B cell (primary cell): Measurements from ENCODE around the gene IRX4. TPM values are rescaled to one million over a fixed set of nuclear protein-coding genes. Genes with fewer than 3 reads are reported as not detected.

ENCODE experiments used
- ATAC-seq: fragments of 200-7000 bp; cut with Tn5 transposase; one replicate; pipeline ENCODE4 v1.10.0; 2021; ENCODE audit warnings: low read depth, mild to moderate bottlenecking, moderate number of reproducible peaks, moderate library complexity
- CTCF ChIA-PET: fragments of 350-600 bp; sonication (Branson Sonifier 250); formaldehyde crosslinking; loops from one replicate; lab custom pipeline; 2021; ENCODE audit warnings: antibody characterized with exemption, inconsistent platforms; lab: Charles Lee
- POLR2A ChIA-PET: fragments of 350-600 bp; sonication (Branson Sonifier 250); formaldehyde crosslinking; loops from one replicate; lab custom pipeline; 2021; ENCODE audit warnings: antibody characterized with exemption; lab: Charles Lee
- DNase-seq: peaks from one replicate; pipeline ENCODE4 v3.0.0; 2013
- H2AFZ ChIP-seq: 2 replicates; pipeline ENCODE4 v1.6.1; 2012; ENCODE audit warnings: mild to moderate bottlenecking, low read depth, low read length; ENCODE audit not compliant: insufficient read depth, poor library complexity, severe bottlenecking
- H3K27ac ChIP-seq, 2 donors: 1 replicate in 1 of 2; 2 replicates in 1 of 2; pipeline ENCODE4 v1.5.1; 2012 to 2013; ENCODE audit warnings: low read length in 2 of 2, mild to moderate bottlenecking in 2 of 2, moderate library complexity in 1 of 2
- H3K27me3 ChIP-seq, 4 experiments: fragments of 200-600 bp in 1 of 4; sonication (generic) in 1 of 4; replicated peaks in 1 of 4; 1 replicate in 2 of 4; 2 replicates in 2 of 4; pipeline versions ENCODE4 v1.6.1 to v1.7.0; 2013 to 2016; ENCODE audit warnings: low read length in 3 of 4, mild to moderate bottlenecking in 2 of 4, mixed read lengths in 1 of 4, moderate library complexity in 1 of 4; ENCODE audit not compliant: insufficient read depth in 4 of 4, control insufficient read depth in 3 of 4; ENCODE audit errors: control extremely low read depth in 1 of 4
- H3K36me3 ChIP-seq, 2 experiments: replicated peaks in 1 of 2; 1 replicate in 1 of 2; 2 replicates in 1 of 2; pipeline versions ENCODE4 v1.6.1 to v1.7.1; 2013; ENCODE audit warnings: low read length in 1 of 2; ENCODE audit not compliant: insufficient read depth in 2 of 2, control insufficient read depth in 1 of 2; ENCODE audit errors: control extremely low read depth in 1 of 2, extremely low read depth in 1 of 2
- H3K4me1 ChIP-seq, 2 donors: fragments of 200-600 bp in 1 of 2; sonication (generic) in 1 of 2; 1 replicate in 1 of 2; 2 replicates in 1 of 2; pipeline versions ENCODE4 v1.5.1 to v1.6.1; 2013 to 2017; ENCODE audit warnings: low read length in 2 of 2; ENCODE audit not compliant: control insufficient read depth in 2 of 2, insufficient read depth in 2 of 2
- H3K4me2 ChIP-seq: replicated peaks from 2 replicates; pipeline ENCODE3; 2012; ENCODE audit warnings: mild to moderate bottlenecking, low read depth, low read length; ENCODE audit not compliant: poor library complexity, severe bottlenecking
- H3K4me3 ChIP-seq, 5 experiments: fragments of 200-600 bp in 1 of 5; sonication (generic) in 1 of 5; 1 replicate in 3 of 5; 2 replicates in 2 of 5; pipeline versions ENCODE4 v1.5.1 to v1.7.0; 2011 to 2016; ENCODE audit warnings: low read length in 4 of 5, mild to moderate bottlenecking in 4 of 5, low read depth in 2 of 5, control low read depth in 1 of 5, moderate library complexity in 1 of 5; ENCODE audit not compliant: insufficient read depth in 1 of 5; ENCODE audit errors: control extremely low read depth in 1 of 5, extremely low read depth in 1 of 5
- H3K79me2 ChIP-seq: fragments of 200-600 bp; sonication (generic); one replicate; pipeline ENCODE4 v1.6.0; 2016; ENCODE audit warnings: low read length; ENCODE audit not compliant: control insufficient read depth, insufficient read depth
- H3K9ac ChIP-seq: fragments of 200-600 bp; sonication (generic); 2 replicates; pipeline ENCODE4 v1.6.1; 2017; ENCODE audit warnings: mild to moderate bottlenecking, low read length, moderate library complexity
- H3K9me3 ChIP-seq, 3 donors: one replicate each; pipeline versions ENCODE4 v1.6.1 to v1.7.1; 2013; ENCODE audit warnings: low read length in 2 of 3; ENCODE audit not compliant: control insufficient read depth in 2 of 3, insufficient read depth in 1 of 3; ENCODE audit errors: control extremely low read depth in 1 of 3
- H4K20me1 ChIP-seq: 2 replicates; pipeline ENCODE4 v1.6.0; 2012; ENCODE audit warnings: mild to moderate bottlenecking, low read length; ENCODE audit not compliant: insufficient read depth, control insufficient read depth, poor library complexity, severe bottlenecking
- H3K27ac Mint-ChIP-seq: one replicate; pipeline ENCODE4 v1.8.0; 2021; ENCODE audit warnings: mixed read lengths
- H3K27me3 Mint-ChIP-seq: one replicate; pipeline ENCODE4 v1.8.0; 2021; ENCODE audit warnings: mixed read lengths
- H3K4me1 Mint-ChIP-seq: one replicate; pipeline ENCODE4 v1.8.0; 2021; ENCODE audit warnings: mixed read lengths
- H3K4me3 Mint-ChIP-seq: one replicate; pipeline ENCODE4 v1.8.0; 2021; ENCODE audit warnings: mixed read lengths
- H3K9me3 Mint-ChIP-seq: one replicate; pipeline ENCODE4 v1.8.0; 2022; ENCODE audit warnings: mixed read lengths; ENCODE audit not compliant: insufficient read depth
- EZH2 ChIP-seq: IDR thresholded peaks from 2 replicates; pipeline ENCODE4 v1.6.1; 2012; ENCODE audit warnings: borderline replicate concordance, low read depth, mild to moderate bottlenecking, moderate library complexity, low read length; ENCODE audit not compliant: insufficient read depth, poor library complexity, severe bottlenecking
- WGBS: methylation state at CpG from one replicate; pipeline ENCODE4 v1.1.5; 2013; ENCODE audit warnings: missing lambda C conversion rate; ENCODE audit not compliant: insufficient coverage; 5-methylcytosine and 5-hydroxymethylcytosine counted together
- intact Hi-C: fragments of 100-400 bp; cut with micrococcal nuclease; formaldehyde crosslinking; loops from one replicate; pipeline ENCODE4 v1.10.0; 2022
- polyA plus RNA-seq: library from polyadenylated mRNA; depleted of rRNA; stranded (reverse); fragments of >200 nt; gene quantifications from 2 replicates; pipeline ENCODE4 v1.2.3, GENCODE V29; 2012
- total RNA-seq, 2 donors: library from RNA; stranded (reverse); fragments of 120-200 nt in 1 of 2; gene quantifications; 1 replicate in 1 of 2; 2 replicates in 1 of 2; pipeline versions ENCODE4 v1.2.3 to v1.2.4, GENCODE V29; 2013 to 2022
- TF ChIP-seq, protein P1 (sequence below): fragments of 200-600 bp; IDR thresholded peaks from one replicate; pipeline ENCODE4 v1.8.0; 2022; ENCODE audit warnings: antibody characterized with exemption, mild to moderate bottlenecking

Gene IRX4
- total and polyA plus RNA-seq, 2 donors (not counting 1 experiment from before 2014, with no cell fraction given), result not detected

- WGBS, result 70% methylated on average over 15 of the region's 21 CpGs
- peaks cover 17% of the 10 kb centered on the region for H3K27me3 Mint-ChIP-seq
- no peaks in the 10 kb centered on the region for H3K4me1 ChIP-seq
- POLR2A ChIA-PET, result no interaction called here
- DNase-seq, result no peak
- H3K27ac Mint-ChIP-seq, result no peak overlapping the region
- H3K36me3 ChIP-seq, result no peaks in the 10 kb centered on the region
- H3K79me2 ChIP-seq, result no peaks in the 10 kb centered on the region
- TF ChIP-seq, protein P1, sequence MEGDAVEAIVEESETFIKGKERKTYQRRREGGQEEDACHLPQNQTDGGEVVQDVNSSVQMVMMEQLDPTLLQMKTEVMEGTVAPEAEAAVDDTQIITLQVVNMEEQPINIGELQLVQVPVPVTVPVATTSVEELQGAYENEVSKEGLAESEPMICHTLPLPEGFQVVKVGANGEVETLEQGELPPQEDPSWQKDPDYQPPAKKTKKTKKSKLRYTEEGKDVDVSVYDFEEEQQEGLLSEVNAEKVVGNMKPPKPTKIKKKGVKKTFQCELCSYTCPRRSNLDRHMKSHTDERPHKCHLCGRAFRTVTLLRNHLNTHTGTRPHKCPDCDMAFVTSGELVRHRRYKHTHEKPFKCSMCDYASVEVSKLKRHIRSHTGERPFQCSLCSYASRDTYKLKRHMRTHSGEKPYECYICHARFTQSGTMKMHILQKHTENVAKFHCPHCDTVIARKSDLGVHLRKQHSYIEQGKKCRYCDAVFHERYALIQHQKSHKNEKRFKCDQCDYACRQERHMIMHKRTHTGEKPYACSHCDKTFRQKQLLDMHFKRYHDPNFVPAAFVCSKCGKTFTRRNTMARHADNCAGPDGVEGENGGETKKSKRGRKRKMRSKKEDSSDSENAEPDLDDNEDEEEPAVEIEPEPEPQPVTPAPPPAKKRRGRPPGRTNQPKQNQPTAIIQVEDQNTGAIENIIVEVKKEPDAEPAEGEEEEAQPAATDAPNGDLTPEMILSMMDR, result no peak
- TF ChIP-seq EZH2, result no peak
- H3K9ac ChIP-seq, result no peak overlapping the region
- H2AFZ ChIP-seq, result no peak overlapping the region
- H3K9me3 ChIP-seq, result no peaks in the 10 kb centered on the region
- no peak for ATAC-seq
- no peaks in the 10 kb centered on the region for H3K9me3 Mint-ChIP-seq
- H3K27ac ChIP-seq, result no peak overlapping the region
- H3K4me3 ChIP-seq, result no peak overlapping the region
- CTCF ChIA-PET, result no interaction called here
- H3K4me1 Mint-ChIP-seq, result no peaks in the 10 kb centered on the region
- H3K4me2 ChIP-seq, result no peak overlapping the region
- H3K4me3 Mint-ChIP-seq, result no peak overlapping the region
- intact Hi-C loops, result no loop called here
- peaks cover 0 to 3% (median 0%) of the 10 kb centered on the region in 4 experiments for H3K27me3 ChIP-seq
- H4K20me1 ChIP-seq, result no peaks in the 10 kb centered on the region
These were observed 47.9 kb downstream of the IRX4 start for GRCh38 chr5:1834721-1835429.

DNA sequence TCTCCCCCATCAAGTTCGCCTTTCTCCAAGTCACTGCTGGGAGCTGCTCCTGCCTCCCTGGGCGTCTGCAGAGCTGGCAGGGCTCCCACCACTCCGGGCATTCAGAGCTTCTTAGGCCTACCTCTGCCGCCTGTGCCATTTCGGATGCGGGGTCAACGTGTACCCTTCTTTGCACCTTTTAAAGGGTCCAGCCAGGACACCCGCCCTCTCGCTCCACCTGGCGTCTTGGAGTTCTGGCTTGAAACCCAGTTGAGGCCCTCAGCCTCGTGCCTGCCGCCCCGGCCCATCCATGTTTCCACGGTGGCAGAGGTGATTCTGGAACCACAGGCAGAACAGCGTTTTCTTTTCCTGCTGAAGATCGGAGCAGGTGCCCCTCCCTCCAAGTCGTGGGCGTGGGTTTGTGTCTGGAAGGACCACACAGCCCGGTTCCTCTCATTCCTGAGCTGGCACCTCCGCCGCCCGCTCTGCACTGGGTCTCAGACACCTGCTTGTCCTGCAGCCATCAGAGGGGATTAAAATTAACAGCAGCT lies 48.6 kb downstream of the IRX4 start:
- 83% methylated on average over 21 of the region's 22 CpGs for WGBS
- no peaks in the 10 kb centered on the region for H3K9me3 Mint-ChIP-seq

More for the DNA sequence above, 48.6 kb downstream of the IRX4 start:
- H3K27me3 Mint-ChIP-seq, result peaks cover 9% of the 10 kb centered on the region
- no peak overlapping the region for H3K27ac Mint-ChIP-seq
- Histone ChIP-seq H2AFZ (no peak overlapping the region), H3K36me3 (no peaks in the 10 kb centered on the region), H3K9me3 (no peaks in the 10 kb centered on the region), H3K4me3 (no peak overlapping the region), H3K4me2 (no peak overlapping the region), H3K27me3 (no peaks in the 10 kb centered on the region), H3K79me2 (no peaks in the 10 kb centered on the region), H3K9ac (no peak overlapping the region), H3K27ac (no peak overlapping the region), H4K20me1 (no peaks in the 10 kb centered on the region), H3K4me1 (no peaks in the 10 kb centered on the region)
- DNase-seq (no peak), ATAC-seq (no peak)
- no peak for TF ChIP-seq EZH2
- TF ChIP-seq, protein P1, result no peak
- H3K4me1 Mint-ChIP-seq, result no peaks in the 10 kb centered on the region
- ChIA-PET POLR2A (no interaction called here), CTCF (no interaction called here)
- intact Hi-C loops, result no loop called here
- no peak overlapping the region for H3K4me3 Mint-ChIP-seq
